BE2C (cell line): Measurements from ENCODE around the gene MBD3L2.
A peak's percentile ranks its signal among the peaks of the same experiment; 100 is the strongest.

ENCODE experiments used
- DNase-seq: peaks from one replicate; pipeline ENCODE4 v3.0.0-alpha.2; 2020
- H3K27me3 ChIP-seq: fragments of 250-450 bp; sonication (Bioruptor Pico); 2 replicates; pipeline ENCODE4 v1.5.1; 2020; ENCODE audit warnings: mild to moderate bottlenecking
- H3K36me3 ChIP-seq: fragments of 250-450 bp; sonication (Bioruptor Pico); 2 replicates; pipeline ENCODE4 v1.5.1; 2020; ENCODE audit warnings: mild to moderate bottlenecking
- H3K4me1 ChIP-seq: fragments of 250-450 bp; sonication (Bioruptor Pico); 2 replicates; pipeline ENCODE4 v1.5.1; 2020
- H3K4me3 ChIP-seq: 2 replicates; pipeline ENCODE4 v1.5.1; 2011; ENCODE audit warnings: low read depth, low read length
- H3K9me3 ChIP-seq: fragments of 250-450 bp; sonication (Bioruptor Pico); 2 replicates; pipeline ENCODE4 v1.5.1; 2020
- TF ChIP-seq, protein P1 (sequence below): IDR thresholded peaks from 2 replicates; pipeline ENCODE4 v1.5.1; 2012; ENCODE audit warnings: mild to moderate bottlenecking, low read depth, low read length

The MBD3L2 gene

DNA sequence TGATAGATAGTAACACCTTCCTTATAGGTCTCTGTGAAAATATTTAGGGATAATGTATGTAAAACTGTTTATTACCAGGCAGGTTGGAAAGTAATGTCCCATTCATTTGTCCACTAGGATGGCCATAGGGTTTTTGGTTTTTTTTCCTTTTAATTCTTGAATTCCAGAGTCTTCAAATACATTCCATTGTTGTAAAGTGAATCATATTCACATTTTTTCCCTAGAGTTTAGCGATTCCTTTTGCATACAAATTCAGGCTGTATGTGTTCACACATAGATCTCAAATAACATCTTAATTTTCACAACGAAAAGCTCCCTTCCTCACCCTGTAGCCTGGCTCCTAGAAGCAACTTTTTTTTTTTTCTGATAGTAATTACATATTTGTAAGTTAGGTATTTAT is 18.6 kb downstream of the MBD3L2 start:
- no peaks in the 10 kb centered on the region for H3K4me1 ChIP-seq
- DNase-seq, result no peak
- TF ChIP-seq, protein P1, sequence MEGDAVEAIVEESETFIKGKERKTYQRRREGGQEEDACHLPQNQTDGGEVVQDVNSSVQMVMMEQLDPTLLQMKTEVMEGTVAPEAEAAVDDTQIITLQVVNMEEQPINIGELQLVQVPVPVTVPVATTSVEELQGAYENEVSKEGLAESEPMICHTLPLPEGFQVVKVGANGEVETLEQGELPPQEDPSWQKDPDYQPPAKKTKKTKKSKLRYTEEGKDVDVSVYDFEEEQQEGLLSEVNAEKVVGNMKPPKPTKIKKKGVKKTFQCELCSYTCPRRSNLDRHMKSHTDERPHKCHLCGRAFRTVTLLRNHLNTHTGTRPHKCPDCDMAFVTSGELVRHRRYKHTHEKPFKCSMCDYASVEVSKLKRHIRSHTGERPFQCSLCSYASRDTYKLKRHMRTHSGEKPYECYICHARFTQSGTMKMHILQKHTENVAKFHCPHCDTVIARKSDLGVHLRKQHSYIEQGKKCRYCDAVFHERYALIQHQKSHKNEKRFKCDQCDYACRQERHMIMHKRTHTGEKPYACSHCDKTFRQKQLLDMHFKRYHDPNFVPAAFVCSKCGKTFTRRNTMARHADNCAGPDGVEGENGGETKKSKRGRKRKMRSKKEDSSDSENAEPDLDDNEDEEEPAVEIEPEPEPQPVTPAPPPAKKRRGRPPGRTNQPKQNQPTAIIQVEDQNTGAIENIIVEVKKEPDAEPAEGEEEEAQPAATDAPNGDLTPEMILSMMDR, result no peak
- no peak overlapping the region for H3K4me3 ChIP-seq
- no peaks in the 10 kb centered on the region for H3K27me3 ChIP-seq
- H3K36me3 ChIP-seq, result peaks cover 6% of the 10 kb centered on the region
- H3K9me3 ChIP-seq, result no peaks in the 10 kb centered on the region; the same call in 1 of the 2 replicates

DNA sequence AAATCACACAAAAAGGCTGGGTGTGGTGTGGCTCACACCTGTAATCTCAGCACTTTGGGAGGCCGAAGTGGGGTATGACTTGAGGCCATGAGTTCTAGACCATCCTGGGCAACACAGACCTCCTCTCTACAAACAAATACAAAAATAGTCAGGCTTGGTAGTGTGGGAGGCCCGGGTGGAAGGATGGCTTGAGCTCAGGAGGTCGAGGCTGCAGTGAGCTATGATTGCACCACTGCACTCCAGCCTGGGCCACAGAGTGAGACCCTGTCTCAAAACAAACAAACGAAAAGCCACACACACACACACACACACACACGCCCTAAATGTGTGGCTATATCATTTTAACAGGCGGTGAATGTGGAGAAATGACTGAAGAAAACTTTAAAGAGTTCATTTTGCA is 19.5 kb downstream of the MBD3L2 start:
- Histone ChIP-seq H3K4me1 (no peaks in the 10 kb centered on the region), H3K36me3 (peaks cover 10% of the 10 kb centered on the region), H3K9me3 (no peaks in the 10 kb centered on the region; the same call in 1 of the 2 replicates), H3K4me3 (0 out of 2 replicates have a peak overlapping the region, but pooled peaks have one; percentile 3), H3K27me3 (no peaks in the 10 kb centered on the region)
- TF ChIP-seq, protein P1, result no peak
- DNase-seq, result no peak

DNA sequence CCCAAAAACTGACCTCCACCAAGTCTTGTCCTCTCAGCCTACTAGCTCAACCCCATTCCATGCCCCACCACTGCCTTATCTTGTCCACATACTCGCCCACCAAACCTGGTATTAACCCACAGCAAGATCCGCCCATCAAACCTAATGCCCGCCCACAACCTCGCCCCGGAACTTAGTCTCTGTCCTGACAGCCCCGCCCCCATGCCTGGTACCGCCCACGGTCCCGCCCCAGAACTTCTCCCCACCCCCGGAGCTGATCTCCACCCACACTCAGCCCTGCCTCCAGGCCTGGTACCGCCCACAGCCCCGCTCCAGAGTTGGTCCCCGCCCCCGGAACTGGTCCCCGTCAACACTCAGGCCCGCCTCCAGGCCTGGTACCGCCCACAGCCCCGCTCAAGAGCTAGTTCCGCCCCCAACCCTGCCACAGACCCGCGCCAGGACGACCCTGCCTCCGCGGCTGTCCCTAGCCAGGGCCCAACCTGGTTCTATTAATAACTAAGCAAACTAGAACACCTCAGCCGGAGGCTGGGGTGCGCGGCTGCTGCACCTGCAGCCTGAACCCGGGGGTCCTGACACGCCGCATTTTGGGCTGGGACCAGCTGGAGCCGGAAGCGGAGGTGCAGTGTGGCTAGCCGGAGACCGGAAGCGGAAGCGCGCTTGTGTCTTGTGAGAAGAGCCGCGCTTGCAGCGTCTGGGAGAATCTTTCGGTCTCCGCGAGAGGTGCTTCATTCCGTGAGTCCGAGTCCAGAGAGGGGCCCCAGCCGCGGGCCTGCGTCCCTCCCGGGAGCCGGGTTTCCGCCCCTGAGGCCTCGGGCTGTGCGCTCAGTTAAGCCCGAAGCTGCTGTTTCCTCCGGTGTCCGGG is 20.2 kb downstream of the MBD3L2 start, which contains the start of gene ZNF557:
Gene ZNF557, plus strand, starts transcription at position 662 of the 862 bp plus-strand sequence. CDS start 5,372 bp downstream, outside the sequence.
- H3K4me3 ChIP-seq, result peak within 1 kb of the TSS; percentile 92
- peaks cover 10% of the 10 kb centered on the region for H3K36me3 ChIP-seq
- no peaks in the 10 kb centered on the region for H3K27me3 ChIP-seq
- H3K4me1 ChIP-seq, result no peaks in the 10 kb centered on the region
- H3K9me3 ChIP-seq, result no peaks in the 10 kb centered on the region; the same call in 1 of the 2 replicates
- peak; percentile 99 for DNase-seq
- TF ChIP-seq, protein P1, result no peak

DNA sequence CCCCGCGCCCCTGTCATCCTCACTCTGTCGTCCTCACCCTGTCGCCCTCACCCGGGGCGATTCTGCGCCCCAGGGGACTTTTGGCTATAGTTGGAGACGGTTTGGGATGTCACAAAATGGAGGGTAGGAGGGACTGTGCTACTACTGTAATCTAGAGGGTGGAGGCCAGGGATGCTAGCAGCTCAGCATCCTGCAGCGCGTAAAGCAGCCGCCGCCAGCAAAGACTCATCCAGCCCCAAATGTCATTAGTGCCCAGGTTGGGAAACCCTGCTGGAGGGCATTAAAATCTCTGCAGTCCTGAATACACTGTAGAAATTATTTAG is 20.7 kb downstream of the MBD3L2 start:
- Histone ChIP-seq H3K9me3 (no peaks in the 10 kb centered on the region; the same call in 1 of the 2 replicates), H3K4me3 (peak overlapping the region; percentile 92), H3K36me3 (peaks cover 11% of the 10 kb centered on the region), H3K27me3 (no peaks in the 10 kb centered on the region), H3K4me1 (no peaks in the 10 kb centered on the region)
- TF ChIP-seq, protein P1, result no peak
- DNase-seq, result no peak

DNA sequence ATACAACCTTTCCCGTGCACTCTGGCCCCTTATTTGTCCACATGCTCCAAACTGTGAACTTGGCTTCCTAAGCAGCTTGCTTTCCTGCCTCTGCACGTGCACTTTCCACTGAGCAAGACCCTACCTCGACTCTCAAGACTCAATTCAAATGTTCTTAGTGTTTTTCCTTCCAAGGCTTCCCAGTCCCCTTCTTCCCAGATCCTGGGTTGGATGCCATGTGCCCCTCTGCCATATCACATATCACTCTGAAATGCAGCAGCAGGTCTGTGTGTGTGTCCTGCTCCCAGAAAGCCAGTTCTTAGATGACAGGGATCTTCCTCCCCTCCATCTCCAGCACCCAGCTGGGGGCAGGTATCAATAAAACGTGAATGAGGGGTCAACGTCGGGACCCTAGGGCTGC is 23.4 kb downstream of the MBD3L2 start:
- TF ChIP-seq, protein P1, result no peak
- H3K9me3 ChIP-seq, result no peaks in the 10 kb centered on the region; the same call in 1 of the 2 replicates
- H3K36me3 ChIP-seq, result peaks cover 36% of the 10 kb centered on the region

DNA sequence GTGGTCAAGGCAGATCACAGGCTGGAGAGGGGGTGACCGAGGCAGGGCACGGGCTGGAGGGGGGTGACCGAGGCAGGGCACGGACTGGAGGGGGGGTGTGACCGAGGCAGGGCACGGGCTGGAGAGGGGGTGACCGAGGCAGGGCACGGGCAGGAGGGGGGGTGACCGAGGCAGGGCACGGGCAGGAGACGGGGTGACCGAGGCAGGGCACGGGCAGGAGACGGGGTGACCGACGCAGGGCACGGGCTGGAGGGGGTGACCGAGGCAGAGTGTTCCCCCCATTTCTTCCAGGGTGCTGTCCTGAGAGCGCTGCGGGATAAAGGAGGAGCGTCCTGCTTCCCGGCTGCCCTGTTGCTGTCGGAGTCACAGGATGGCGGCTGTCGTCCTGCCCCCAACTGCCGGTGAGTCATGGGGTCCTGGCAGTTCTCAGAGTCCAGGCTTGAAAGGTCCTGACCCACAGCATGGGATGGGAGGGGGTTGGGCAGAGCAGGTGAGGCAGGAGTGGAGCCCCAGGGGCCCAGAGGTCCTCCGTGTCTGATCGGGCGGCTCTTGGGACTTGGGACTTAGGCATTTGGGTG is 25.7 kb downstream of the MBD3L2 start:
- peaks cover 3% of the 10 kb centered on the region; the same call in 1 of the 2 replicates for H3K9me3 ChIP-seq
- TF ChIP-seq, protein P1, result no peak
- peaks cover 55% of the 10 kb centered on the region for H3K36me3 ChIP-seq
- no peak for DNase-seq
- no peak overlapping the region for H3K4me3 ChIP-seq
- no peaks in the 10 kb centered on the region for H3K4me1 ChIP-seq
- no peaks in the 10 kb centered on the region for H3K27me3 ChIP-seq

More for the DNA sequence above, 23.4 kb downstream of the MBD3L2 start:
- no peaks in the 10 kb centered on the region for H3K4me1 ChIP-seq
- no peak overlapping the region for H3K4me3 ChIP-seq
- no peaks in the 10 kb centered on the region for H3K27me3 ChIP-seq
- DNase-seq, result no peak
